Measurements from ENCODE around the gene GABRG3.

DNA sequence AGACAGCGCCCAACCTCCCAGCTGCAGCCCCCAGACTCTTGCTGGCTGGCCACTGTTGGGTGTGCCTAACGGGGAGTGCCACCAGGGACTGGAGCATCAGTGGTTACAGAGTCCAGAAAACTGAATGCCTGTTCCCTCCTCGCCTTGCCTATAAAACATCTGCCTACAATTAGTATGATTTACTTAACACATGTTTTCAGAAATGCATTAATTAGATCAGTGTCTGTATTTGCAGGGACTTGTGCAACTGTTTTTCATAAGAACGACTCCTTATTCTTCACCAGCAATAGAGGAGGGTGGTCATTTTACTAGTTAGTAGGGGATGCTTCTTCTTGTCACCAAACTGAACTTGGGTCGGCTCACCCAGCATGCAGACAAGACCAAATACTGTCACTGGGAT is 248.7 kb downstream of the GABRG3 start:
- TF ChIP-seq POLR2AphosphoS5 (IDR thresholded peaks at IDR 0.05; ENCODE audit: low read depth, low read length): no peak
- no peak for TF ChIP-seq POLR2A (IDR thresholded peaks at IDR 0.05; ENCODE audit: low read depth, low read length)
- no peak for TF ChIP-seq TAF1 (IDR thresholded peaks at IDR 0.05; ENCODE audit: low read depth, low read length)
- TF ChIP-seq SPI1 (IDR thresholded peaks at IDR 0.05; ENCODE audit: low read depth, low read length): no peak

Measured in GM12891 (cell line).